HepG2 (cell line): ENCODE measurements around the gene FBXW8. TPM values are rescaled to one million over a fixed set of nuclear protein-coding genes. Genes with fewer than 3 reads are reported as not detected.

Experiments used
- ATRX ChIP-seq: sonication (generic); formaldehyde crosslinking; IDR thresholded peaks from 2 replicates; pipeline ENCODE4 v1.4.0; 2020; ENCODE audit warnings: missing genetic modification reagents, borderline replicate concordance
- CHD4 ChIP-seq: fragments of 200-600 bp; sonication (generic); IDR thresholded peaks from 2 replicates; pipeline ENCODE4 v1.7.0; 2017; ENCODE audit warnings: mild to moderate bottlenecking, low read length, borderline replicate concordance
- EHMT2 ChIP-seq: fragments of 200-600 bp; sonication (generic); IDR thresholded peaks from 2 replicates; pipeline ENCODE4 v1.7.0; 2017; ENCODE audit warnings: antibody characterized with exemption, low read depth, low read length, borderline replicate concordance
- ELF3 ChIP-seq: IDR thresholded peaks from 2 replicates; pipeline ENCODE4 v1.6.1; 2016; ENCODE audit warnings: missing genetic modification reagents, missing compliant biosample characterization
- FOXP4 ChIP-seq: sonication (generic); formaldehyde crosslinking; IDR thresholded peaks from 2 replicates; pipeline ENCODE4 v1.4.0; 2020; ENCODE audit warnings: missing genetic modification reagents
- HMG20A ChIP-seq: IDR thresholded peaks from 2 replicates; pipeline ENCODE4 v1.6.1; 2016; ENCODE audit warnings: borderline replicate concordance
- HOXA5 ChIP-seq: sonication (generic); formaldehyde crosslinking; IDR thresholded peaks from 2 replicates; pipeline ENCODE4 v1.4.0; 2020; ENCODE audit warnings: missing genetic modification reagents
- IRX3 ChIP-seq: sonication (generic); formaldehyde crosslinking; IDR thresholded peaks from 2 replicates; pipeline ENCODE4 v1.8.1; 2023; ENCODE audit warnings: mild to moderate bottlenecking, low read depth, missing genetic modification reagents, borderline replicate concordance
- KAT2B ChIP-seq: fragments of 150-350 bp; IDR thresholded peaks from 2 replicates; pipeline ENCODE4 v1.6.1; 2014; ENCODE audit warnings: low read depth, low read length, borderline replicate concordance
- NPAS2 ChIP-seq: sonication (generic); formaldehyde crosslinking; IDR thresholded peaks from 2 replicates; pipeline ENCODE4 v1.8.0; 2022; ENCODE audit warnings: mild to moderate bottlenecking, missing genetic modification reagents, borderline replicate concordance
- NR1H2 ChIP-seq: sonication (generic); formaldehyde crosslinking; IDR thresholded peaks from 2 replicates; pipeline ENCODE4 v1.8.1; 2022; ENCODE audit warnings: low read depth, missing genetic modification reagents, borderline replicate concordance
- NRL ChIP-seq: sonication (generic); formaldehyde crosslinking; IDR thresholded peaks from 2 replicates; pipeline ENCODE4 v1.5.0; 2020; ENCODE audit warnings: missing genetic modification reagents, mild to moderate bottlenecking, moderate library complexity, borderline replicate concordance
- PAX8 ChIP-seq: sonication (generic); formaldehyde crosslinking; IDR thresholded peaks from 2 replicates; pipeline ENCODE4 v1.8.0; 2022; ENCODE audit warnings: mild to moderate bottlenecking, missing genetic modification reagents, borderline replicate concordance
- PRDM15 ChIP-seq: sonication (generic); formaldehyde crosslinking; IDR thresholded peaks from 2 replicates; pipeline ENCODE4 v1.4.0; 2020; ENCODE audit warnings: missing genetic modification reagents
- PTBP1 ChIP-seq: fragments of 200-400 bp; formaldehyde crosslinking; IDR thresholded peaks from 2 replicates; pipeline ENCODE4 v1.6.1; 2018; ENCODE audit warnings: low read length, low read depth; ENCODE audit not compliant: poor library complexity, severe bottlenecking
- SOX6 ChIP-seq, 2 experiments: fragments of 450-650 bp in 1 of 2; sonication (generic) in 1 of 2; formaldehyde crosslinking in 1 of 2; IDR thresholded peaks; 2 replicates each; pipeline versions ENCODE4 v1.4.0 to v1.6.1; 2017 to 2020; ENCODE audit warnings: antibody characterized with exemption in 1 of 2, mild to moderate bottlenecking in 1 of 2, missing genetic modification reagents in 1 of 2
- ZBTB20 ChIP-seq: sonication (generic); formaldehyde crosslinking; IDR thresholded peaks from 2 replicates; pipeline ENCODE4 v1.8.1; 2023; ENCODE audit warnings: missing genetic modification reagents, low read depth, mild to moderate bottlenecking, borderline replicate concordance
- ZNF235 ChIP-seq: sonication (generic); formaldehyde crosslinking; IDR thresholded peaks from 2 replicates; pipeline ENCODE4 v1.8.1; 2023; ENCODE audit warnings: mild to moderate bottlenecking, missing genetic modification reagents, borderline replicate concordance
- ZNF282 ChIP-seq: fragments of 450-650 bp; IDR thresholded peaks from 2 replicates; pipeline ENCODE4 v1.6.1; 2018; ENCODE audit not compliant: partially characterized antibody
- ZNF607 ChIP-seq: sonication (generic); formaldehyde crosslinking; IDR thresholded peaks from 2 replicates; pipeline ENCODE4 v1.5.1; 2020; ENCODE audit warnings: missing genetic modification reagents, mild to moderate bottlenecking, borderline replicate concordance
- ZNF619 ChIP-seq: sonication (generic); formaldehyde crosslinking; IDR thresholded peaks from 2 replicates; pipeline ENCODE4 v1.4.0; 2020; ENCODE audit warnings: mild to moderate bottlenecking, missing genetic modification reagents
- ZNF672 ChIP-seq: sonication (generic); formaldehyde crosslinking; IDR thresholded peaks from 2 replicates; pipeline ENCODE4 v1.8.1; 2022; ENCODE audit warnings: missing genetic modification reagents
- ZNF816 ChIP-seq: sonication (generic); formaldehyde crosslinking; IDR thresholded peaks from 2 replicates; pipeline ENCODE4 v1.8.0; 2022; ENCODE audit warnings: missing genetic modification reagents, mild to moderate bottlenecking, borderline replicate concordance
- ZSCAN9 ChIP-seq: IDR thresholded peaks from 2 replicates; pipeline ENCODE4 v1.6.1; 2016; ENCODE audit warnings: borderline replicate concordance
- polyA plus RNA-seq, 8 experiments: library from polyadenylated mRNA; depleted of rRNA in 3 of 8; stranded (reverse) in 7 of 8; unstranded in 1 of 8; fragments of >200 nt; fragmentation: Illumina TruSeq in 4 of 8; extraction: Trizol in 4 of 8; gene quantifications; 2 replicates each; pipeline versions ENCODE4 v1.2.1 to v1.2.3, GENCODE V29; 2011 to 2016; ENCODE audit warnings: low read depth in 4 of 8, missing spikeins in 1 of 8, mixed read lengths in 1 of 8; ENCODE audit not compliant: insufficient read depth in 1 of 8
- total RNA-seq, 5 experiments: library from RNA; depleted of rRNA; stranded (reverse); fragments of >200 nt; fragmentation: Illumina TruSeq; extraction: Trizol; gene quantifications; 2 replicates each; pipeline ENCODE4 v1.2.3, GENCODE V29; 2016; ENCODE audit warnings: low read depth in 1 of 5

FBXW8 gene
- total and polyA plus RNA-seq, 2 of the 13 experiments (the other 11 are each of a cell fraction or from before 2014, with no cell fraction given): 5.1 to 5.9 TPM

DNA sequence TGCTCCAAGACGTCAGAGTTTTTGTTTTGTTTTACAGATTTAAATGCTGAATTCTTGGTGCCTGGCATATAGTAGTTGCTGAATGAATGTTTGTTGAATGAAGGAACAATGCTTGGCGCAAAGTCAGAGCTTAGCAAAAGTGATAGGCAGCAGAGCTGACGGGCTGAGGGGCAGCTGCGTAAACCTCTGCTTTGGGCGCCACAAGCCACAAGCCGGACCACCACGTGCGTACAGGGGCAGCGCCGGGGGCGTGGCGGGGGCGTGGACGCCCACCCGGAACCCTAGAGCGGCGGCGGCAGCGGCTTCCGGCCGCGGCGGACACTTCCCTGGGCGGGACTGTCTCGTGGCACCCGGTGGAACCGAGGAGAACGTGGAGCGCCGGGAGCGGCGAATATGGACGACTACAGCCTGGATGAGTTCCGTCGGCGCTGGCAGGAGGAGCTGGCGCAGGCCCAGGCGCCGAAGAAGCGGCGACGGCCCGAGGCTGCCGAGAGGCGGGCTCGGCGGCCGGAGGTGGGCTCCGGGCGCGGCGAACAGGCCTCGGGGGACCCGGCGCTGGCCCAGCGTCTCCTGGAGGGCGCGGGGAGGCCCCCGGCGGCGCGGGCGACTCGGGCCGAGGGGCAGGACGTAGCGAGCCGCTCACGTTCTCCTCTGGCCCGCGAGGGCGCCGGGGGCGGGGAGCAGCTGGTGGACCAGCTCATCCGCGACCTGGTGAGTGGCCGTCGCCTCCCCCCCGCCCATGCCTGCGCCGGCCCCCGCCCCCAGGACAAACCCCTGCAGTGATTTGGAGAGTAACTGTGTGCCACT is at the start of gene FBXW8 (continued):
- TF ChIP-seq FOXP4 (0 out of 2 replicates have a peak, but pooled peaks have one; percentile 37), NRL (CRISPR knock-in tag) (peak; percentile 83; the same call in 1 of the 2 replicates), CHD4 (0 out of 2 replicates have a peak, but pooled peaks have one; percentile 80), HMG20A (CRISPR knock-in tag) (peak; percentile 37; the same call in 1 of the 2 replicates), ZSCAN9 (CRISPR knock-in tag) (no peak), IRX3 (CRISPR knock-in tag) (no peak; the same call in 1 of the 2 replicates), NPAS2 (no peak), ZNF282 (no peak), ELF3 (0 out of 2 replicates have a peak, but pooled peaks have one; percentile 48), ZNF816 (CRISPR knock-in tag) (0 out of 2 replicates have a peak, but pooled peaks have one; percentile 56), PAX8 (CRISPR knock-in tag) (peak; percentile 93; the same call in 1 of the 2 replicates), PTBP1 (no peak), EHMT2 (no peak), HOXA5 (CRISPR knock-in tag) (peak; percentile 83; the same call in 1 of the 2 replicates), ZNF607 (CRISPR knock-in tag) (peak; percentile 73), ZNF619 (CRISPR knock-in tag) (peak; percentile 85; the same call in 1 of the 2 replicates), ATRX (CRISPR knock-in tag) (no peak), NR1H2 (CRISPR knock-in tag) (no peak; the same call in 1 of the 2 replicates), PRDM15 (peak; percentile 49; the same call in 1 of the 2 replicates), ZBTB20 (CRISPR knock-in tag) (no peak), ZNF672 (CRISPR knock-in tag) (no peak), SOX6 (IDR thresholded peaks at IDR 0.05) (no peak), SOX6 (CRISPR knock-in tag; IDR thresholded peaks at IDR 0.05) (peak; percentile 39), KAT2B (no peak), ZNF235 (CRISPR knock-in tag) (0 out of 2 replicates have a peak, but pooled peaks have one; percentile 52)
